Stomach (tissue), 9 donors: ENCODE results near the gene MTHFD2. TPM values are rescaled to one million over a fixed set of nuclear protein-coding genes. Genes with fewer than 3 reads are reported as not detected.
"Not testable (repeated sequence)": the region's sequence is repeated elsewhere in the genome, so short reads cannot be mapped to it uniquely, and the experiment has no call there.

Experiments
- DNase-seq, 2 donors: peaks; one replicate each; pipeline versions ENCODE4 v3.0.0 to v3.0.0-alpha.2; 2013 to 2019
- H3K27ac ChIP-seq, 5 donors: fragments of 200-600 bp in 4 of 5; sonication (generic) in 4 of 5; one replicate each; pipeline ENCODE4 v1.5.1; 2013 to 2019; ENCODE audit warnings: mild to moderate bottlenecking in 1 of 5, moderate library complexity in 1 of 5
- H3K27me3 ChIP-seq, 3 donors: fragments of 200-600 bp; sonication (generic); one replicate each; pipeline ENCODE4 v1.5.1; 2017 to 2019; ENCODE audit warnings: mixed run types in 1 of 3
- H3K36me3 ChIP-seq, 4 donors: fragments of 200-600 bp; sonication (generic); 1 replicate in 3 of 4; 2 replicates in 1 of 4; pipeline ENCODE4 v1.5.1; 2016 to 2019
- H3K4me1 ChIP-seq, 4 donors: fragments of 200-600 bp; sonication (generic); one replicate each; pipeline ENCODE4 v1.5.1; 2016 to 2019
- H3K4me3 ChIP-seq, 4 donors: fragments of 200-600 bp; sonication (generic) in 3 of 4; one replicate each; pipeline ENCODE4 v1.5.1; 2016 to 2019; ENCODE audit warnings: mild to moderate bottlenecking in 1 of 4
- H3K9me3 ChIP-seq, 4 donors: fragments of 200-600 bp; sonication (generic); one replicate each; pipeline ENCODE4 v1.5.1; 2016 to 2019
- EP300 ChIP-seq: sonication (generic); formaldehyde crosslinking; IDR thresholded peaks from one replicate; pipeline ENCODE4 v1.6.1; 2017; ENCODE audit warnings: antibody characterized with exemption
- POLR2A ChIP-seq, 4 donors: fragments of 450-650 bp; IDR thresholded peaks; one replicate each; pipeline ENCODE4 v1.6.1; 2016; ENCODE audit warnings: antibody characterized with exemption in 4 of 4, control low read depth in 2 of 4, mild to moderate bottlenecking in 1 of 4, moderate library complexity in 1 of 4
- POLR2AphosphoS5 ChIP-seq, 3 donors: sonication (generic); formaldehyde crosslinking; IDR thresholded peaks; one replicate each; pipeline ENCODE4 v1.6.1; 2016; ENCODE audit warnings: antibody characterized with exemption in 3 of 3
- WGBS, 5 donors: extraction: QIAGEN DNeasy Blood & Tissue Kit in 3 of 5; methylation state at CpG; one replicate each; pipeline versions ENCODE4 v1.1.5 to v1.1.7; 2013 to 2018; 5-methylcytosine and 5-hydroxymethylcytosine counted together
- intact Hi-C: fragments of 100-400 bp; cut with DNase I; formaldehyde crosslinking; loops from one replicate; pipeline ENCODE4 v1.15.1; 2023; ENCODE audit warnings: low total_unique reads
- polyA plus RNA-seq, 3 donors: library from polyadenylated mRNA; stranded (reverse); fragments of 200-250 nt; gene quantifications; one replicate each; pipeline ENCODE4 v1.2.3, GENCODE V29; 2013
- total RNA-seq, 5 donors: library from RNA; depleted of rRNA; stranded (reverse); fragments of >200 nt; gene quantifications; one replicate each; pipeline versions ENCODE4 v1.1.0 to v1.2.3, GENCODE V29; 2014 to 2016
- TF ChIP-seq, protein P1 (sequence below), 7 experiments: fragments of 450-650 bp in 4 of 7; fragments of 200-600 bp in 3 of 7; sonication (generic) in 3 of 7; IDR thresholded peaks; one replicate each; pipeline ENCODE4 v1.5.1; 2016 to 2019; ENCODE audit warnings: antibody characterized with exemption in 7 of 7, control low read depth in 2 of 7, mild to moderate bottlenecking in 1 of 7
- donor health status: healthy with polysubstance abuse.
- donor health status: Bipolar disorder and iron deficiency.
- donor health status: healthy.

Gene MTHFD2
- total and polyA plus RNA-seq, 8 donors = 4.3 to 54.1 (median 39.5) TPM

DNA sequence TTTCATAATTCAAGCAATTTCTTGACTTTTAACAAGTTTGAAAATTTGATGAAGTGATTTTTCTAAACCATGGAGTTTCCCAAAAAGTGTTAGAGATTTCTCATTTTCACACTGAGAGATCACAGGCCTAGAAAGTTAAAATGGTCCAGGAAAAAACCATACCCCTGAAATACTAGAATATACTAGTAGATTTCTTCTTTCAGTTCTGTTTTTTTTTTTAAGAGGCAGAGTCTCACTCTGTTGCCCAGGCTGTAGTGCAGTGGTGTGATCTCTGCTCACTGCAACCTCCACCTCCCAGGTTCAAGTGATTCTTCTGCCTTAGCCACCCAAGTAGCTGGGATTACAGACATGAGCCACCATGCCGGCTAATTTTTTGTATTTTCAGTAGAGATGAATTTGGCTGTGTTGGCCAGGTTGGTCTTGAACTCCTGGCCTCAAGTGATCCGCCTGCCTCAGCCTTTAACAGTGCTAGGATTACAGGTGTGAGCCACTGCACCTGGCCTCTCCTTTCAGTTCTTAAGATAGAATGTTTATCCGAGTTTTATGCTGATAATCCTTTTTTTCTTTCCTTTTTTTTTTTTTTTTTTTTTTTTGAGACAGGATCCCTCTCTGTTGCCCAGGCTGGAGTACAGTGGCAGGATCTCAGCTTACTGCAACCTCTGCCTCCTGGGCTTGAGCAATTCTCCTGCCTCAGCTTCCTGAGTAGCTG lies 14.4 kb downstream of the MTHFD2 start:
- intact Hi-C loops = no loop called here
- Histone ChIP-seq H3K36me3 (peaks cover 36 to 98% (median 94%) of the 10 kb centered on the region in 4 donors), H3K27ac (no peak overlapping the region), H3K4me3 (no peak overlapping the region), H3K9me3 (no peaks in the 10 kb centered on the region), H3K4me1 (no peaks in the 10 kb centered on the region), H3K27me3 (no peaks in the 10 kb centered on the region)
- TF ChIP-seq POLR2AphosphoS5 (IDR thresholded peaks at IDR 0.05) (no peak), POLR2A (IDR thresholded peaks at IDR 0.05) (no peak), EP300 (no peak)
- TF ChIP-seq, protein P1, sequence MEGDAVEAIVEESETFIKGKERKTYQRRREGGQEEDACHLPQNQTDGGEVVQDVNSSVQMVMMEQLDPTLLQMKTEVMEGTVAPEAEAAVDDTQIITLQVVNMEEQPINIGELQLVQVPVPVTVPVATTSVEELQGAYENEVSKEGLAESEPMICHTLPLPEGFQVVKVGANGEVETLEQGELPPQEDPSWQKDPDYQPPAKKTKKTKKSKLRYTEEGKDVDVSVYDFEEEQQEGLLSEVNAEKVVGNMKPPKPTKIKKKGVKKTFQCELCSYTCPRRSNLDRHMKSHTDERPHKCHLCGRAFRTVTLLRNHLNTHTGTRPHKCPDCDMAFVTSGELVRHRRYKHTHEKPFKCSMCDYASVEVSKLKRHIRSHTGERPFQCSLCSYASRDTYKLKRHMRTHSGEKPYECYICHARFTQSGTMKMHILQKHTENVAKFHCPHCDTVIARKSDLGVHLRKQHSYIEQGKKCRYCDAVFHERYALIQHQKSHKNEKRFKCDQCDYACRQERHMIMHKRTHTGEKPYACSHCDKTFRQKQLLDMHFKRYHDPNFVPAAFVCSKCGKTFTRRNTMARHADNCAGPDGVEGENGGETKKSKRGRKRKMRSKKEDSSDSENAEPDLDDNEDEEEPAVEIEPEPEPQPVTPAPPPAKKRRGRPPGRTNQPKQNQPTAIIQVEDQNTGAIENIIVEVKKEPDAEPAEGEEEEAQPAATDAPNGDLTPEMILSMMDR (IDR thresholded peaks at IDR 0.05) = no peak
- no peak for DNase-seq
- 75 to 90% (median 81%) methylated on average over 3 of the region's 3 CpGs for WGBS, 5 donors

DNA sequence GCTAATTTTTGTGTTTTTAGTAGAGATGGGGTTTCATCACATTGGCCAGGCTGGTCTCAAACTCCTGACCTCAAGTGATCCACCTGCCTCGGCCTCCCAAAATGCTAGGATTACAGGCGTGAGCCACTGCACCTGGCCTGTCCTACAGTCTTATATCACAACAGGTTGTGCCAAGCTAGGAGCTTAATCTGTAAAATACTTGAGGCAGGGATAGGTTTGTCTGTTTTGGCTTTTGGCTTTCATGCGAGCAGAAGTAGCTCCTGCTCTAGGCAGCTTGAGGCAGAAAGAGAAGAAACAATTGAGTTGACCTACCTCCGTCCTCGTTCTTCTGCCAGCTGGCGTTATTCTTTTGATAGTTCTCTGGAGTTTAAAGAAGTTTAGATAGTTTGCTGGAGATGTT lies 17.4 kb downstream of the MTHFD2 start:
- H3K27me3 ChIP-seq, H3K4me1 ChIP-seq, H3K27ac ChIP-seq, DNase-seq, H3K9me3 ChIP-seq, intact Hi-C loops, H3K4me3 ChIP-seq: not testable (repeated sequence)
- WGBS, 5 donors = 92 to 96% (median 95%) methylated on average over 6 of the region's 6 CpGs
- peaks cover 21 to 91% (median 69%) of the 10 kb centered on the region in 4 donors for H3K36me3 ChIP-seq

DNA sequence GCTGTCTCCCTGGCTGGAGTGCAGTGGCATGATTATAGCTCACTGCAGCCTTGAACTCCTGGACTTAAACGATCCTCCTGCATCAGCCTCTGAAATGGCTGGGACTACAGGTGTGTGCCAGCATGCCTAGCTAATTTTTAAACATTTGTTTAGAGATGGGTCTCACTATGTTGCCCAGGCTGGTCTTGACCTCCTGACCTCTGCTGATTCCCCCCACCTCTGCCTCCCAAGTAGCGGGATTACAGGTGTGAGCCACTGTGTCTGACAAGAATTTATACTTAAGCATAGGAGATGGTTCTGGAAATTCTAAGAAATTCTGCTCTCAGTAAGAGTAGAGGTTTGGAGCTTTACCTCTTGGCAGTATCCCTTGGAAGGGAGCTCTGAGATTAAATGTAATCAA lies 18.2 kb downstream of the MTHFD2 start:
- DNase-seq = no peak
- intact Hi-C loops = no loop called here
- WGBS, 5 donors = 79 to 93% (median 90%) methylated on average over 2 of the region's 2 CpGs
- H3K27ac ChIP-seq = no peak overlapping the region
- H3K36me3 ChIP-seq = peaks cover 21 to 89% (median 65%) of the 10 kb centered on the region in 4 donors
- no peaks in the 10 kb centered on the region for H3K9me3 ChIP-seq
- TF ChIP-seq, protein P1 (IDR thresholded peaks at IDR 0.05) = no peak
- TF ChIP-seq POLR2AphosphoS5 (IDR thresholded peaks at IDR 0.05) (no peak), EP300 (no peak), POLR2A (IDR thresholded peaks at IDR 0.05) (no peak)
- no peak overlapping the region for H3K4me3 ChIP-seq
- H3K4me1 ChIP-seq = no peaks in the 10 kb centered on the region
- H3K27me3 ChIP-seq = no peaks in the 10 kb centered on the region

DNA sequence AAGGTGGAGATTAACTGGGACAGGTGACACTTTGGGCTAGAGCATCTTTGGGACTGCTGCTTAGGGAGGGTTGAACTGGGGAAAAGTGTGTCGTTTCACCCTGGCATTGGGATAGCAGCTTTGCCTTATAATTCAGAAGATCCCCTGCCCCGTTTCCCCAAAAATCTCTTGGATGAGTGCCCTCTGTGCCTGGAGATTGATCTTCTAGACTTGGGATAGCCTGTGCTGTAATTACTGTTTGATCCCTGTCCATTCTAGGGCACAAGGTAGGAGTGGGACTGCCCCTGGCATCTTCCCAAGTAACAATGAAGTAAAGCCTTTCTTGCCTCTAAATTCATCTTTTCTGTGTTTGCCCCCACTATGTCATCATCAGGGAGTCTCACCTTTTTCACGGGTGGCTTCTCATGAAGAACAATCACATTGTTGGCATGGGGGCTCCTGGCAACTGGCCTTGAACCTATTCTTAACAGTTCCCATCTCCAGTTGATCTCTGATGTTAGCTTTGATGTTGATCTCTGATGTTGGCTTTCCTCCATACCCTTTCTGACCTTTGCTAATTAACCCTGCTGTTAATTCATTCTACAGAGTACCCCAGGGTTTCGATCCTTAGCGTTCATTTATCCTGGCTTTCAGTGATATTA lies 21.6 kb downstream of the MTHFD2 start:
- H3K4me3 ChIP-seq = no peak overlapping the region
- no peaks in the 10 kb centered on the region for H3K9me3 ChIP-seq
- no peak for DNase-seq
- intact Hi-C loops = no loop called here
- WGBS, 5 donors = 88 to 94% (median 92%) methylated on average over 5 of the region's 5 CpGs
- H3K4me1 ChIP-seq = no peaks in the 10 kb centered on the region
- no peaks in the 10 kb centered on the region for H3K27me3 ChIP-seq
- TF ChIP-seq, protein P1 (IDR thresholded peaks at IDR 0.05) = no peak
- TF ChIP-seq POLR2A (IDR thresholded peaks at IDR 0.05) (no peak), EP300 (no peak), POLR2AphosphoS5 (IDR thresholded peaks at IDR 0.05) (no peak)
- no peak overlapping the region for H3K27ac ChIP-seq
- H3K36me3 ChIP-seq = peaks cover 15 to 56% (median 35%) of the 10 kb centered on the region in 4 donors

DNA sequence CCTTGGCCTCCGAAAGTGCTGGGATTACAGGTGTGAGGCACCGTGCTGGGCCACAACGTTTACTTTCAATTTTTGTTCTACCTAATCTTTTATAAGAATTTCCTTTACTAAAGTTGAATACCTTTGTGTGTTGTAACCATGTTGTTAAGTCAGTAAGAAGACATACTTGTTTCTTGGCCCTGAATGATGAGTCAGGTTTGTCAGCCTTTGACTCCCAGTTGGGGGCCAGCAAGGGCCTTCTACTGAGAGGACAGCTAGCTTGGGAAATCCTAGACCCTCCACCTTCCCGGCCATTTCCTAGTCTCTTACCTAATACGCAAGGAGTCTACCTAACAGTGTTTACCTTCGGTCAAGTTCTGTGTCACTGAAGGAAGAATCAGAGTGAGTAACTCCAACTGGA lies 22.7 kb downstream of the MTHFD2 start:
- TF ChIP-seq POLR2AphosphoS5 (IDR thresholded peaks at IDR 0.05) = no peak
- TF ChIP-seq EP300 = no peak
- no peak for TF ChIP-seq POLR2A (IDR thresholded peaks at IDR 0.05)
- TF ChIP-seq, protein P1 (IDR thresholded peaks at IDR 0.05) = no peak

More for the DNA sequence above, 22.7 kb downstream of the MTHFD2 start:
- Histone ChIP-seq H3K27ac (no peak overlapping the region), H3K4me1 (peaks cover 0 to 5% (median 3%) of the 10 kb centered on the region in 4 donors), H3K36me3 (peaks cover 9 to 45% (median 25%) of the 10 kb centered on the region in 4 donors), H3K27me3 (no peaks in the 10 kb centered on the region), H3K9me3 (no peaks in the 10 kb centered on the region), H3K4me3 (no peak overlapping the region)
- intact Hi-C loops = no loop called here
- no peak for DNase-seq
- 95 to 98% (median 97%) methylated on average over 6 of the region's 6 CpGs for WGBS, 5 donors
